GM18505 (cell line): ENCODE measurements around the gene SRCIN1.

Experiments used
- ATAC-seq: cut with Tn5 transposase; IDR thresholded peaks from one replicate; pipeline ENCODE4 v1.9.1; 2021; ENCODE audit not compliant: unreplicated experiment
- POLR2A ChIP-seq: IDR thresholded peaks from 4 replicates; pipeline ENCODE4 v1.6.1; 2011; ENCODE audit warnings: borderline replicate concordance; ENCODE audit not compliant: insufficient read depth, insufficient read length; ENCODE audit errors: extremely low read depth

The SRCIN1 gene

DNA sequence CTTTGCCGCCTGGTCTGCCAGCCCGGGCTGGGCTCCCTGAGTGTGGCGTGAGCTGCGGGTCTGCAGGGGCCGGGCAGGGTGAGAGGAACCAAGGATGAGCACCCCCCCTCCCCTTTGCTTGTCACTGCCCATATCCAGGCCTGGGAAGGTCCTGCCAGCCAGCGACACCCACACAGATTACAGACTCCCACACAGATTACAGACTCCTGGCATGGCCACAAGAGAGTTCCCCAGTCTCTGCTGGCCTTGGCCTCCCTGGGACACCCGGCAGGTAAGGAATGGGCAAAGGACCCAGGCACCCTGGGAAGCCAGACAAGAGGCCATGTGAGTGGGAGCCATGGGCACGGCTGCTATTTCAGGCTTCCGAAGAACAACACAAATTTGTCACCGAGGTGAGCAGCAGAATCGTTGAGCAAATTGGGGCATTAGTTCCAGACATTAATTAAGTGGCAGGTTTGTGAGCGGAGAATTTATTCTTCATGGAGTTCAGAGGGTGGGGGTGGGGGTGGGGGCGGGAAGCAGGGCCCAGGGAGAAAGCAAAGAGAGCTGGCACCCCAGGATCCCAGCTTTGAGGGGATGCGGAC, 41.4 kb downstream of the SRCIN1 start:
- no peak for TF ChIP-seq POLR2A
- no peak for ATAC-seq

DNA sequence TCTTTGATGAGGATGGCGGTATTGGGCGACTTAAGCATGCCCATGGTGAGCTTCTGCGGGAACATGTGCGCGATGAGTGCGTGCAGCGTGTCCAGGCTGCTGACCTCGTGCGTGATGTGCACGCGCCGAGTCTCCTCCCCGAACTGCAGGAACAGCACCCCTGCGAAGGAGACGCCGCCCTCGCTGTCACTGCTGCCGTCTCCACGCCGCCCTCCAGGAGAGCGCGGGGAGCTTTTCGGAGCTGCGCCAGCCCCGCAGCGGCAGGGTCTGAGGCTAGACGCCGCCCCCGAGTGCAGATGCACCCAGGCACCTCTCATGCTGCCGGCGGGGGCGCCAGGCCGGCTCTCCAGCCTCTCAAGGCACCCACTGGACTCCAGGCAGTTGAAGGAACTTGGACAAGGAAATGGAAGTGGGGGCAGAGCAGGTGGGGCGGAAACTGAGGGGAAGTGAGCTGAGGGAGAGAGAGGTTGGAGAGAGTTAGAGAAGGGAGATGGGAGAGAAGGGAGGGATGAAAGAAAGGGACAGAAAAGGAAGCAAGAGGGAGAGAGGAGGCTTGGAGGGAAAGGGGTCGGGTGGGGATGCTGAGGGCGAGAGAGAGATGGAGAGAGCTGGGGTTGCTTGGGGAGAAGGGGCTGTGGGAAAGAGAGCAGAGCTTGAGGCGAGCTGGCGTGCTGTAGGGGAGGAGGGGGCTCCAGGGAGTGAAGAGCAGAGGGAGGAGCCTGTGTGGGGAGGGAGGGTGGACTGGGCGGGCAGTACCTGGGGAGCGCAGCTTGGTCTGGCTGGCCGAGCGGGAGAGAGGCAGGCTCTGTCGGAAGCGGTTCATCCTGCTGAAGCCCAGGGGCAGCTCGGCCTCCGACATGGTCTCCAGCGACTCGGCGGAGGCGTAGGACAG, 42.1 kb downstream of the SRCIN1 start:
- TF ChIP-seq POLR2A = no peak
- ATAC-seq = no peak

DNA sequence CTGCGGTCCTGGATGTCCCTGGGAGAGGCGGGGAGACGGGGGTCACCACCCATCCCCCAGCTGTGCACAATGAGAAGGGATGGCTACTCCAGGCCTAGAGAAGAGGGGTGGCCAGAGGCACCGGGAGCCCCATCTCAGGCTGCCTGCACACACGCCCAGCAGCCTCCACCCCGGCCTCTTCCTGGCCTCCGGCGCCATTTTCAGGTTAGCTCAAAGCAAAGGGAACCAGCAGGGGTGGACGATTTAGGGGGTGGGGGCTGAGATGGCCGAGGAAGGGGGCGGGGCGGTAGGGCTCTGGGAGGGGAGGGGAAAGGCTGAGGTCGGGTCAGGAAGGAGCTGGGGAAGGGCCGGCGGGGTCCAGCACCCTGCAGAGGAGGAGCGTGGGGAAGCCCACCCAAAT, 42.8 kb downstream of the SRCIN1 start:
- no peak for TF ChIP-seq POLR2A
- ATAC-seq = no peak

GRCh38 chr17:38562215-38562569, 43.6 kb downstream of the SRCIN1 start:
- TF ChIP-seq POLR2A = no peak
- ATAC-seq = no peak

GRCh38 chr17:38561416-38562214, 44.1 kb downstream of the SRCIN1 start:
- no peak for TF ChIP-seq POLR2A
- no peak for ATAC-seq

DNA sequence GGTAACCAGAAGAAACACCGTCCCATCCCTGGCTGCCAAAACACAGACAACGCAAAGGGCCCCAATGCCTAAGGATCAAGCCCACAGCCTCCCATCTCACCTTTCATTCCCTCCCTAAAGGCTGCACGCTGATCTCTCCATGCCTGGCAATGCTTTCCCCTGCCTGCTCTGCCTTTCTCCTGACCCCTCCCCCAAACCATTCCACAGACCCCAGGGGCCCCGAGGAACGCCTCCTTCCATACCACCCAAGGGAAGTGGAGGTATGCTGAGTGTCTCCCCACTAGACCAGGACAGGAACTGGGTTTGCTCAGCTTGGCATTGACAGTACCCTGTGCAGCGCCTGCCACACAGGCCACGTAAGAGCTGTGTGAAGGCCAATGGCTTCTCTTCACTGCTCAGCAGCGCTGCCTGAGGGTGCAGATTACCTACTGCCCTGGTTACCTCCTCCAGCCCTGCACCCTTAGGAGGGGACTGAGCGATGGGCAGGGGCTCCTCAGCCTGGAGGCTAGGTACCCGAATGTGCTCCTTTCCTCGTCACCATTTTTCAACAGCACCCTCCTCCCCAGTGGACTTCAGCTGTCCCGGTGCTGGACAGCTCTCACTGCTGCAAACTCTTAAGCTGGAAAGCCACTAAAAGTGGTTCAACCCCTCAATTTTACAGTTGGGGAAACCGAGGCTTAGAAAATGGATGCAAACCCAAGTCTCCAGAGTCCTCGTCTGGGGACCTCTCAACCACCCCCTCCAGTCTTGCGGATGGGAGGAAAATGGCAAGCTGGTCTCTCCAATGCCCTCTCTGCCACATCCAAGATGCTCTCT, 45.0 kb downstream of the SRCIN1 start:
- TF ChIP-seq POLR2A = no peak
- no peak for ATAC-seq

DNA sequence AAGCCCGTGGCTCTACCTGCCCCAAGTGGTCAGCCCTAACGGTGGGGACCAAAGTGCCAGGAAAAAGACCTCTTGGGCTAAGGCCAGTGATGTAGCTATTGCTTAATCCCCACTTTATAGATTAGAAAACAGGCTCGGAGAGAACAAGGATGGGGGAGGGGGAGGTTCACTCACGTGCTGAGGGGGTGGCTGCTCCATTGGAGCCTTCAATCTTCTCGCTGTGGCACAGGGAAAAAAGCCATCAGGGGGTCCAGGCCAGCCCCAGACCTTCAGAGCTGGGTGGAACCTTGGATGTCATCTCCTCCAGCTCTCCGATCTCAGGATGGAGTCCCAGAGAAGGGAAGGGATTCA, 45.9 kb downstream of the SRCIN1 start:
- TF ChIP-seq POLR2A = no peak
- ATAC-seq = no peak

DNA sequence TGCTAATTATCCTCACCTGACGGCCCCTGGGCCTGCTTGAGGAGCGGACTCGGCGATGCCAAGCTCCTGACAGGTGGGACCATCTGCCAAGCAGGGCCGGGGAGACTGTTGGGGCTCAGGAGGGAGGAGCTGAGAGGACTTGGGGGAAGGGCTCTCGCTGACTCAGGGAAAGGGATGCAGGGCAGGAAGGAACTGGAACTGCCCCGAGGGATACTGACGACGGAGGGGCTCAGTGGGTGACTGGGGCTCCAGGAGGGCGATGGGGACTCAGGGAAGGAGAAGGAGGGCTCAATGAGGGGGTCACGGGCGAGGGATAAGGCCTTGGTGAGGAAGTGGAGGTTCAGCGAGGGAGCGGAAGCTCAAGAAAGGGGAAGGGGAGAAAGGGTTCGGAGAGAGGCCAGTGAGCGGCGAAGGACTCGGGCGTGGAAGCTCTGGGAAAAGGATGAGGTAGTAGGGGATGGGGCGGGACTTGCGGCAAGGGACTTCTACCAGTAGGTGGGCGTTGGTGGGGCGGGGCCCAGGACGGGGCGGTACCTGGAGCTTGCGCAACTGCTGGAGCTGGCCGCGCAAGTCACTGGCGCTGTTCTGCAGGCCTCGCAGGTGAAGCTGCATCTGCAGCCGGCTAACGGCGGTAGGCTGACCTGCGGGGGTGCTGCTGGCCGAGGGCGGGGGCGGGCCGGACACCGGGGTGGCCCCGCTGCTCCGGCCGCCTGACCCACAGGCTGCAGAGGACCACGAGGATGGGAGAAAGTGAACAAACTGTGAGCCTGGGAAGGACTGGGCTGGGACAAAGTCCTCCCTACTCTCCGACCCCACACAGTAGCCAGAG, 46.5 kb downstream of the SRCIN1 start:
- ATAC-seq = peak; percentile 57

DNA sequence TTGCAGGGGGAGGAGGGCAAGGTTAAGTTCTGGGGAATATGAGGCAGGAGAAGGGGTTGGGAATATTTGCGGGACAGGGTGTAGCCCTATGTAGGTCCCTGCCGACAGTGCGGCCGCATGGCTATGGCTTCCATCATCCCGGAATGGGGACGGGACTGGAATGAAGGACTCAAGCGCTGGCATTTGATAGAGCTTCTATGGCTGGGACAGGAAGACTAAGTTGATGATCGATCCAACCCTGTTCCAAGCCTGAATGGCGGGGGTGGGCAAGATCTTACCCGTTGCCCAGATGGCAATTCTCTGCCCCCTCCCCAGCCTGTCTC, 47.1 kb downstream of the SRCIN1 start:
- ATAC-seq = no peak
- TF ChIP-seq POLR2A = no peak

More for the DNA sequence above, 46.5 kb downstream of the SRCIN1 start:
- TF ChIP-seq POLR2A = no peak

DNA sequence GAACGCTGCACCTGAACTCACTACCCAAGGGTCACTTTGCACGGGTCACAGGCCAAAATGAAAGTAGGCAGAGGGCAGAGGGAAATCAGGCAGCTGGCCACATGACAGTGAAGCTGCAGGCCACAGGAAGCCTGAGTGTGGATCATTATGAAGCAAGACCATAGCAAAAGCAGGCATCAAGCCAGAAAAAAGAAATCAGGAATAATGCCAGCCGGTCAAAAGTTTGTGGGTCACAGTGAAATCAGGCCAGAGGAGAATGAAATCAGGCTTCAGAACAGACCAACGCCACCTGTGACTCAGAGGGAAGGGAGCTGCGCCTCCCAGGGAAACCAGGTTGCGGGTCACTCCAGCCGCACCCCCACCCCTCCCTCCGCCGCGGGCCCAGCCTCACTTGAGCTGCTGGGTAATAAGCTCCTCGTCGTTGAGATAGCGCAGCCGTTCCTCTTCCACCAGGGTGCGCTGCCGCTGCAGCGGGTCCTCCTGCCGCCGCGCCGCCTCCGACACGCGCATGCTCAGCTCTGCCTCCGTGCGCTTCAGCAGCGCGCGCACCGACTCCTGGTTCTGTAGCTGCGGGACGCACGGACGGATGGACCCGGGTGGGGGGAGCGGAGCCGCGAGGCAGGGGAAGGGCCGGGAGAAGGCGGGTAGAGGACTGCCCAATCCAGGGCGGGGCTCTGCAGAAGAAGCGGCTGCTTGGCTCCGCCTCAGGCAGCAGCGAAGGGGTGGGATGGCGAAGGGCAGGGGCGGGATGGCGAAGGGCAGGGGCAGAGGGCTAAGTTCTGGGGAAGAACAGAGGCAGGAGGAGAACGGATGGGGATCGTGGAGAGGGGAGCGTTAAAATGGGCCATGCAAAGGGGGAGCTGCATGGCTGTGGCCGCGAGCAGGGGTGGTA, 47.7 kb downstream of the SRCIN1 start:
- TF ChIP-seq POLR2A = no peak
- peak; percentile 63 for ATAC-seq

GRCh38 chr17:38557396-38557795, 48.4 kb downstream of the SRCIN1 start:
- no peak for ATAC-seq
- TF ChIP-seq POLR2A = no peak
